Hepatocyte (in vitro differentiated cells): ENCODE data around the gene PAM.

Source experiments
- EZH2 ChIP-seq: fragments of 200-600 bp; sonication (generic); IDR thresholded peaks from 2 replicates; pipeline ENCODE4 v1.6.1; 2016; ENCODE audit warnings: antibody characterized with exemption, mild to moderate bottlenecking, borderline replicate concordance
- EZH2phosphoT487 ChIP-seq: fragments of 200-600 bp; sonication (generic); IDR thresholded peaks from one replicate; pipeline ENCODE4 v1.6.1; 2018; ENCODE audit warnings: antibody characterized with exemption, mild to moderate bottlenecking, low read depth, moderate library complexity; ENCODE audit not compliant: unreplicated experiment, severe bottlenecking
- TF ChIP-seq, protein P1 (sequence below): fragments of 200-600 bp; sonication (generic); IDR thresholded peaks from 2 replicates; pipeline ENCODE4 v1.5.1; 2016; ENCODE audit warnings: antibody characterized with exemption, mild to moderate bottlenecking; ENCODE audit not compliant: poor library complexity

DNA sequence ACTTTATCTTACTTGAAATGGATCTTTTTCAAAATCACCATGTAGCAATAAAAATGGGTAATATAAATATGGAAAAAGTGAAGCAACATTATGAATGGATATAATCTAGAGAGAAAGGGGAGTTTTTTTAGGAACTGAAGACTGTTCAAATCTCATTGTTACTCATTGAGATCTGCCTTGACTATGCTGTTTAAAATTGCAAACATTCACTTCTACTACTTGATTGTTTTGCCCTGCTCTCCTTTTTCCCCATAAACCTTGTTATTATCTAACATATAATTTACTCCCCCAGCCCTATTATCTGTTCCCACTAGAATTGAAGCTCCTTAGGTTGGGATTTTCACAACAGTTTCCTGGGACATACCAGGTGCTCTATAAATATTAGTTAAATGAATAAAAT, 22.0 kb downstream of the PAM start:
- TF ChIP-seq, protein P1, sequence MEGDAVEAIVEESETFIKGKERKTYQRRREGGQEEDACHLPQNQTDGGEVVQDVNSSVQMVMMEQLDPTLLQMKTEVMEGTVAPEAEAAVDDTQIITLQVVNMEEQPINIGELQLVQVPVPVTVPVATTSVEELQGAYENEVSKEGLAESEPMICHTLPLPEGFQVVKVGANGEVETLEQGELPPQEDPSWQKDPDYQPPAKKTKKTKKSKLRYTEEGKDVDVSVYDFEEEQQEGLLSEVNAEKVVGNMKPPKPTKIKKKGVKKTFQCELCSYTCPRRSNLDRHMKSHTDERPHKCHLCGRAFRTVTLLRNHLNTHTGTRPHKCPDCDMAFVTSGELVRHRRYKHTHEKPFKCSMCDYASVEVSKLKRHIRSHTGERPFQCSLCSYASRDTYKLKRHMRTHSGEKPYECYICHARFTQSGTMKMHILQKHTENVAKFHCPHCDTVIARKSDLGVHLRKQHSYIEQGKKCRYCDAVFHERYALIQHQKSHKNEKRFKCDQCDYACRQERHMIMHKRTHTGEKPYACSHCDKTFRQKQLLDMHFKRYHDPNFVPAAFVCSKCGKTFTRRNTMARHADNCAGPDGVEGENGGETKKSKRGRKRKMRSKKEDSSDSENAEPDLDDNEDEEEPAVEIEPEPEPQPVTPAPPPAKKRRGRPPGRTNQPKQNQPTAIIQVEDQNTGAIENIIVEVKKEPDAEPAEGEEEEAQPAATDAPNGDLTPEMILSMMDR, result no peak
- no peak for TF ChIP-seq EZH2
- no peak for TF ChIP-seq EZH2phosphoT487
